Right lobe of liver (tissue), 6 donors: ENCODE measurements around the gene LRP6. TPM values are rescaled to one million over a fixed set of nuclear protein-coding genes. Genes with fewer than 3 reads are reported as not detected.

Experiments used
- ATAC-seq, 4 donors: fragments of 200-7000 bp; cut with Tn5 transposase; one replicate each; pipeline ENCODE4 v1.9.1; 2020; ENCODE audit warnings: mild to moderate bottlenecking in 4 of 4, moderate library complexity in 4 of 4
- DNase-seq, 3 donors: peaks; one replicate each; pipeline ENCODE4 v3.0.0-alpha.2; 2020
- H3K27ac ChIP-seq, 3 donors: fragments of 200-600 bp; one replicate each; pipeline ENCODE4 v1.8.0; 2022
- H3K27me3 ChIP-seq, 2 donors: fragments of 200-600 bp; one replicate each; pipeline ENCODE4 v1.8.0; 2022
- H3K36me3 ChIP-seq, 4 donors: fragments of 200-600 bp; sonication (generic) in 1 of 4; one replicate each; pipeline versions ENCODE4 v1.5.1 to v1.8.0; 2017 to 2022; ENCODE audit warnings: control low read depth in 1 of 4
- H3K4me1 ChIP-seq, 4 donors: fragments of 200-600 bp; sonication (generic) in 1 of 4; one replicate each; pipeline versions ENCODE4 v1.5.1 to v1.8.0; 2017 to 2022; ENCODE audit warnings: control low read depth in 1 of 4
- H3K4me3 ChIP-seq, 3 donors: fragments of 200-600 bp; one replicate each; pipeline ENCODE4 v1.8.0; 2022
- H3K9me3 ChIP-seq, 4 donors: fragments of 200-600 bp; sonication (generic) in 1 of 4; one replicate each; pipeline versions ENCODE4 v1.5.1 to v1.8.0; 2017 to 2022; ENCODE audit warnings: control low read depth in 1 of 4
- CTCF ChIP-seq, 4 donors: fragments of 200-600 bp in 3 of 4; fragments of 450-650 bp in 1 of 4; IDR thresholded peaks; one replicate each; pipeline versions ENCODE4 v1.5.1 to v1.8.0; 2016 to 2022; ENCODE audit warnings: antibody characterized with exemption in 4 of 4, mild to moderate bottlenecking in 2 of 4
- POLR2A ChIP-seq: fragments of 450-650 bp; IDR thresholded peaks from one replicate; pipeline ENCODE4 v1.6.1; 2017; ENCODE audit warnings: antibody characterized with exemption, mild to moderate bottlenecking
- WGBS: methylation state at CpG from one replicate; pipeline ENCODE4 v1.1.6; 2018; ENCODE audit warnings: low coverage, low lambda C conversion rate; ENCODE audit not compliant: insufficient coverage; ENCODE audit errors: missing lambda C conversion rate; 5-methylcytosine and 5-hydroxymethylcytosine counted together
- intact Hi-C, 2 donors: fragments of 100-400 bp; cut with DNase I; formaldehyde crosslinking; loops; one replicate each; pipeline versions ENCODE4 v1.11.2 to v1.14.1; 2022
- total RNA-seq, 6 experiments: library from RNA; depleted of rRNA in 2 of 6; stranded (reverse); fragments of >200 nt in 2 of 6; fragmentation: NEBNext Ultra II Directional in 3 of 6; extraction: Animal tissue kit (Norgen Biotek cat#: 25700) in 3 of 6; gene quantifications; one replicate each; pipeline versions ENCODE4 v1.1.0 to v1.2.4, GENCODE V29; 2016 to 2023
- donor health status: DM: no; HTN: yes; CAD: no.
- donor health status: DM: no; HTN: no; CAD: no.
- donor health status: DM: no; HTN: no; CAD: no.
- donor health status: DM: no; HTN: yes; CAD: no.
- donor health status: DM: no; HTN: yes; CAD: no.

The LRP6 gene
- total RNA-seq, 6 experiments from 2014 or later: 19.9 to 32.5 (median 22.2) TPM

- intact Hi-C loops: no loop called here
- no peak overlapping the region for H3K27ac ChIP-seq
- no peaks in the 10 kb centered on the region for H3K27me3 ChIP-seq
- no peak overlapping the region for H3K4me3 ChIP-seq
- H3K9me3 ChIP-seq: no peaks in the 10 kb centered on the region
- 96% methylated on average over 2 of the region's 2 CpGs for WGBS
- TF ChIP-seq POLR2A (no peak), CTCF (IDR thresholded peaks at IDR 0.05) (no peak)
- DNase-seq (no peak), ATAC-seq (peak in 1 of 4 donors; percentile 15)
- peaks cover 0 to 8% (median 2%) of the 10 kb centered on the region in 4 donors for H3K36me3 ChIP-seq
- no peaks in the 10 kb centered on the region for H3K4me1 ChIP-seq
Measured at GRCh38 chr12:12200363-12200762, 66.5 kb downstream of the LRP6 start.

GRCh38 chr12:12198124-12198523 lies 68.7 kb downstream of the LRP6 start:
- H3K27me3 ChIP-seq: no peaks in the 10 kb centered on the region
- no peaks in the 10 kb centered on the region for H3K9me3 ChIP-seq
- H3K36me3 ChIP-seq: peaks cover 0 to 8% (median 2%) of the 10 kb centered on the region in 4 donors
- H3K27ac ChIP-seq: no peak overlapping the region
- ATAC-seq (no peak), DNase-seq (no peak)
- TF ChIP-seq CTCF (IDR thresholded peaks at IDR 0.05) (no peak), POLR2A (no peak)
- H3K4me1 ChIP-seq: no peaks in the 10 kb centered on the region
- H3K4me3 ChIP-seq: no peak overlapping the region
- intact Hi-C loops: no loop called here
- WGBS: 100% methylated on average over 1 of the region's 1 CpG

- no peaks in the 10 kb centered on the region for H3K4me1 ChIP-seq
- WGBS: 0% methylated on average over 1 of the region's 1 CpG
- intact Hi-C loops: no loop called here
- H3K27ac ChIP-seq: no peak overlapping the region
- no peaks in the 10 kb centered on the region for H3K27me3 ChIP-seq
- ATAC-seq (no peak), DNase-seq (no peak)
- TF ChIP-seq CTCF (IDR thresholded peaks at IDR 0.05) (no peak), POLR2A (no peak)
- no peaks in the 10 kb centered on the region for H3K9me3 ChIP-seq
- H3K36me3 ChIP-seq: peaks cover 0 to 7% (median 2%) of the 10 kb centered on the region in 4 donors
- no peak overlapping the region for H3K4me3 ChIP-seq
Measured at GRCh38 chr12:12197128-12197527, 69.7 kb downstream of the LRP6 start.

DNA sequence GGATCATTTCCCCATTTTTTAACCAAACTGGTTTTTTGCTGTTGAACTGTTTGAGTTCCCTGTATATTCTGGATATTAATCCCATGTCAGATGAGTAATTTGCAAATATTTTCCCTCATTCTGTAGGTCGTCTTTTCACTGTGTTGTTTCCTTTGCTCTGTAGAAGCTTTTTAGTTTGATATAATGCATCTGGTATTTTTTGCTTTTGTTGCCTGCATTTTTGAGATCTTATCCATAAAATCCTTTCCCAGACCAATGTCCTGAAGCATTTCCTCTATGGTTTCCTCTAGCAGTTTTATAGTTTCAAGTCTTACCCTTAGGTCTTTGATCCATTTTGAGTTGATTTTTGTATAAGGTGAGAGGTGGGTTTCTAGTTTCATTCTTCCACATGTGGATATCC lies 71.3 kb downstream of the LRP6 start:
- H3K27me3 ChIP-seq: no peaks in the 10 kb centered on the region
- ATAC-seq: no peak
- no peak overlapping the region for H3K4me3 ChIP-seq
- no peaks in the 10 kb centered on the region for H3K4me1 ChIP-seq
- H3K27ac ChIP-seq: no peak overlapping the region
- intact Hi-C loops: no loop called here
- no peak for DNase-seq
- no peaks in the 10 kb centered on the region for H3K9me3 ChIP-seq
- 91% methylated on average over 1 of the region's 1 CpG for WGBS
- H3K36me3 ChIP-seq: peaks cover 0 to 4% (median 0%) of the 10 kb centered on the region in 4 donors
- TF ChIP-seq CTCF (IDR thresholded peaks at IDR 0.05) (no peak), POLR2A (no peak)

GRCh38 chr12:12195081-12195480 lies 71.8 kb downstream of the LRP6 start:
- intact Hi-C loops: no loop called here
- no peak for TF ChIP-seq POLR2A
- no peak for TF ChIP-seq CTCF (IDR thresholded peaks at IDR 0.05)
- DNase-seq (no peak), ATAC-seq (no peak)
- no peaks in the 10 kb centered on the region for H3K27me3 ChIP-seq
- H3K9me3 ChIP-seq: no peaks in the 10 kb centered on the region
- no peak overlapping the region for H3K4me3 ChIP-seq
- no peak overlapping the region for H3K27ac ChIP-seq
- WGBS: 86% methylated on average over 3 of the region's 3 CpGs
- no peaks in the 10 kb centered on the region for H3K4me1 ChIP-seq
- H3K36me3 ChIP-seq: peaks cover 0 to 2% (median 0%) of the 10 kb centered on the region in 4 donors
